MM.1S (cell line): Measurements from ENCODE around the gene RAPGEF4.

Experiments
- DNase-seq: peaks from one replicate; pipeline ENCODE4 v3.0.0-alpha.2; 2015
- H2AFZ ChIP-seq: fragments of 300-600 bp; sonication (generic); 2 replicates; pipeline ENCODE4 v1.6.0; 2016; ENCODE audit warnings: antibody characterized with exemption, low read length
- H3F3A ChIP-seq: fragments of 300-600 bp; sonication (generic); 2 replicates; pipeline ENCODE4 v1.6.1; 2016; ENCODE audit warnings: mild to moderate bottlenecking, antibody characterized with exemption, low read length, moderate library complexity, mixed read lengths; ENCODE audit not compliant: insufficient read depth
- H3K27ac ChIP-seq: fragments of 300-600 bp; sonication (generic); 2 replicates; pipeline ENCODE4 v1.5.1; 2016; ENCODE audit warnings: mild to moderate bottlenecking, low read length
- H3K27me3 ChIP-seq: fragments of 300-600 bp; sonication (generic); replicated peaks from 2 replicates; pipeline ENCODE4 v1.6.0; 2016; ENCODE audit warnings: low read length; ENCODE audit not compliant: insufficient read depth
- H3K36me3 ChIP-seq: fragments of 300-600 bp; sonication (generic); replicated peaks from 2 replicates; pipeline ENCODE4 v1.6.1; 2016; ENCODE audit warnings: mild to moderate bottlenecking, low read length, mixed read lengths; ENCODE audit not compliant: insufficient read depth
- H3K4me1 ChIP-seq: fragments of 300-600 bp; sonication (generic); 2 replicates; pipeline ENCODE4 v1.6.1; 2016; ENCODE audit warnings: low read length, mixed read lengths
- H3K4me2 ChIP-seq: fragments of 300-600 bp; sonication (generic); 2 replicates; pipeline ENCODE4 v1.6.0; 2016; ENCODE audit warnings: low read depth, low read length
- H3K4me3 ChIP-seq: fragments of 300-600 bp; sonication (generic); 2 replicates; pipeline ENCODE4 v1.5.1; 2016; ENCODE audit warnings: low read length, mixed read lengths
- H3K79me2 ChIP-seq: fragments of 300-600 bp; sonication (generic); 2 replicates; pipeline ENCODE4 v1.6.1; 2016; ENCODE audit warnings: mixed run types, low read length, mixed read lengths
- H3K9ac ChIP-seq: fragments of 300-600 bp; sonication (generic); 2 replicates; pipeline ENCODE4 v1.6.1; 2016; ENCODE audit warnings: low read length, mixed read lengths
- H3K9me2 ChIP-seq: fragments of 300-600 bp; sonication (generic); replicated peaks from 2 replicates; pipeline ENCODE4 v1.6.1; 2016; ENCODE audit warnings: mild to moderate bottlenecking, low read length, mixed read lengths; ENCODE audit not compliant: insufficient read depth
- H3K9me3 ChIP-seq: fragments of 300-600 bp; sonication (generic); replicated peaks from 2 replicates; pipeline ENCODE4 v1.6.1; 2016; ENCODE audit warnings: mild to moderate bottlenecking, low read length, mixed read lengths; ENCODE audit not compliant: insufficient read depth
- H4K20me1 ChIP-seq: fragments of 300-600 bp; sonication (generic); 2 replicates; pipeline ENCODE4 v1.6.1; 2016; ENCODE audit warnings: mild to moderate bottlenecking, low read length, moderate library complexity, mixed read lengths; ENCODE audit not compliant: insufficient read depth
- CTCF ChIP-seq: fragments of 300-600 bp; sonication (generic); IDR thresholded peaks from 2 replicates; pipeline ENCODE4 v1.5.1; 2016; ENCODE audit warnings: antibody characterized with exemption, low read length, mixed read lengths
- EZH2 ChIP-seq: fragments of 300-600 bp; sonication (generic); optimal IDR thresholded peaks from 2 replicates; pipeline ENCODE3; 2017; ENCODE audit warnings: low read depth, mild to moderate bottlenecking, antibody characterized with exemption, low read length, mixed read lengths
- EZH2phosphoT487 ChIP-seq: fragments of 300-600 bp; sonication (generic); IDR thresholded peaks from 2 replicates; pipeline ENCODE4 v1.6.1; 2018; ENCODE audit warnings: antibody characterized with exemption, low read length

RAPGEF4 gene

GRCh38 chr2:172723286-172723685, 12.4 kb upstream of the RAPGEF4 start:
- Histone ChIP-seq H3K27me3 (no peaks in the 10 kb centered on the region), H3K27ac (no peak overlapping the region), H3K4me3 (no peak overlapping the region), H3K36me3 (no peaks in the 10 kb centered on the region), H3K79me2 (no peaks in the 10 kb centered on the region), H4K20me1 (no peaks in the 10 kb centered on the region), H2AFZ (no peak overlapping the region), H3K4me2 (no peak overlapping the region), H3K4me1 (no peaks in the 10 kb centered on the region), H3K9me2 (no peaks in the 10 kb centered on the region), H3F3A (no peaks in the 10 kb centered on the region), H3K9me3 (no peaks in the 10 kb centered on the region), H3K9ac (no peak overlapping the region)
- no peak for DNase-seq
- no peak for TF ChIP-seq CTCF
- no peak for TF ChIP-seq EZH2phosphoT487
- TF ChIP-seq EZH2: no peak

- Histone ChIP-seq H2AFZ (no peak overlapping the region), H3K4me3 (no peak overlapping the region), H3K79me2 (no peaks in the 10 kb centered on the region), H3K4me2 (no peak overlapping the region), H3K36me3 (no peaks in the 10 kb centered on the region), H4K20me1 (no peaks in the 10 kb centered on the region), H3K4me1 (no peaks in the 10 kb centered on the region), H3K27me3 (no peaks in the 10 kb centered on the region), H3K27ac (no peak overlapping the region), H3K9me2 (no peaks in the 10 kb centered on the region), H3F3A (no peaks in the 10 kb centered on the region), H3K9me3 (no peaks in the 10 kb centered on the region), H3K9ac (no peak overlapping the region)
- DNase-seq: no peak
- TF ChIP-seq EZH2 (no peak), CTCF (no peak), EZH2phosphoT487 (no peak)
Measured at GRCh38 chr2:172724724-172725123, 10.9 kb upstream of the RAPGEF4 start.

GRCh38 chr2:172725284-172725683, 10.4 kb upstream of the RAPGEF4 start:
- no peaks in the 10 kb centered on the region for H3F3A ChIP-seq
- no peak overlapping the region for H3K9ac ChIP-seq
- no peak overlapping the region for H3K4me2 ChIP-seq
- no peaks in the 10 kb centered on the region for H3K9me3 ChIP-seq
- H3K27ac ChIP-seq: no peak overlapping the region
- no peaks in the 10 kb centered on the region for H3K27me3 ChIP-seq
- DNase-seq: no peak
- H3K79me2 ChIP-seq: no peaks in the 10 kb centered on the region
- no peak overlapping the region for H2AFZ ChIP-seq
- no peaks in the 10 kb centered on the region for H3K9me2 ChIP-seq
- no peaks in the 10 kb centered on the region for H4K20me1 ChIP-seq
- TF ChIP-seq CTCF (no peak), EZH2phosphoT487 (no peak), EZH2 (no peak)
- H3K4me3 ChIP-seq: no peak overlapping the region
- no peaks in the 10 kb centered on the region for H3K4me1 ChIP-seq
- no peaks in the 10 kb centered on the region for H3K36me3 ChIP-seq
